ENCODE results near the gene PLEKHO1.
"Not testable (repeated sequence)": the region's sequence is repeated elsewhere in the genome, so short reads cannot be mapped to it uniquely, and the experiment has no call there.

PLEKHO1 gene

DNA sequence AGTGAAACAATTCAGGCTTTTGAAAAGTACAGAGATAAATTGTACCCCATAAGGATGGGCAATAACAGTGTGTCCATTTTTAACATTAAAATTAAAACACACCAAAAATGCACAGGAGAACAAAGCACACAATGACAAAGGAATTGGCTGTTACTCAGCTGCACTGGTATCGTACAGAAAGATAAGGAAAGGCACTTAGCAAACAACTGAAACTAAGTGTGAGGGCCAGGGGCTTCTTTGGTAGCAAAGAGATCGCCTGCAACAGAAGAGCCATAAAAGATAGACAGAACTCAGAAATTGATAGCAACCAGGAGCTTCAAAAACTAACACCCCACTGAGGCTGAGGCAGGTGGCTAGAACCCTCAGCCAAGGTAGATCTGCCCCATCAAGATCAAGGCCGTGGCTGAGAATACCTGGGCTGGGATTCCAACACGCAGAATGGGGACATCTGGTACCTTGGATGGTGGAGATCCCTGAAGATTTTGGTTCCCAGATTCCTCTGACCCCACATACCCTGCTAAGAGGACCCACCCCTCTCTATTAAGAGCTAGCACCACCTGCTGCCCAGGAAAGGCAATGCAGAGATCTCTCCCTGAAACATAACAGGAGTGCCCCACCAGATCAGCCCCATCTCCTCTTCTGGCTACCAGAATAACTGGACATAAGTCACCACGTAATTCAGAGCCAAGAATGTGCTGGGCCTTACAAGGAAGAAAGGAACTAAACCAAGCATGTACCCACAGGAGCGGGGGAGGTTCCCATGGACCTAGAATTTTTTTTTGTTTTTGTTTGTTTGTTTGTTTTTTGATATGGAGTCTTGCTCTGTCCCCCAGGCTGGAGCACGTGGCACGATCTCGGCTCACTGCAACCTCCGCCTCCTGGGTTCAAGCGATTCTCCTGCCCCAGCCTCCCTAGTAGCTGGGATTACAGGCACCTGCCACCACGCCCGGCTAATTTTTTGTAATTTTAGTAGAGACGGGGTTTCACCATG is 16.2 kb downstream of the PLEKHO1 start:
- H3K27me3 ChIP-seq (ENCODE audit: insufficient read depth, low read length), result no peaks in the 10 kb centered on the region
- no peak overlapping the region for H3K4me3 ChIP-seq (ENCODE audit: low read length)
- H3K4me1 ChIP-seq (ENCODE audit: insufficient read depth, low read length), result peaks cover 32% of the 10 kb centered on the region
- no peak overlapping the region for H2AFZ ChIP-seq (ENCODE audit: low read depth, low read length)
- H3K36me3 ChIP-seq (ENCODE audit: insufficient read depth, low read length), result no peaks in the 10 kb centered on the region
- no peaks in the 10 kb centered on the region for H3K9me3 ChIP-seq (ENCODE audit: low read length)

DNA sequence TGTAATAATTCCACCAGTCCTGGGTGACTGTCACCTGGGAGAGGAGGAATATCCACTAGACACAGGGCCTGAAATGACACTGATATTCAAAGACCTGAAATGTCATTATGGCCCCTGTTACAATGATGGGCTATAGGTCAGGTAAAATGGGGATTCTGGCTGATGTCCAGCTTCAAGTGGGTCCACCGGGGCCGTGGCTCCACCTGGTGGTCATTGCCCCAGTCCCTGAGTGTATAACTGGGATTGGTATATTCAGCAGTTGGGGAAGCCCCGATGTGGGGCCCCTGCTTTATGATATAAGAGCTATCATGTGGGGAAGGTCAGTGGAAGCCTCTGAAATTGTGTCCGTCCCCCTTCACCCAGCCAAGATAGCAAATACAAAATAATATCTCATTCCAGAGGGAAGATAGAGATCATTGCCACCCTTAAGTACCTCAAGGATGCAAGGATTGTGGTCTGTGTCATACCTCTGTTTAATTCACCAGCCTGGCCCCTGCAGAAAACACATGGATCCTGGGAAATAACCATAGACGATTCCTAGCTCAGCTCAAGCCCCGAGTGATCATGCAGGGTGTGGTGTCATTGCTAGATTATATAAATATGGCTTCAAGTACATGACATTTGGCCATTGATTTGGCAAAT is 19.4 kb downstream of the PLEKHO1 start:
- Histone ChIP-seq H3K9me3 (ENCODE audit: low read length) (no peaks in the 10 kb centered on the region), H3K4me3 (ENCODE audit: low read length) (no peak overlapping the region), H3K27me3 (ENCODE audit: insufficient read depth, low read length) (no peaks in the 10 kb centered on the region), H3K4me1 (ENCODE audit: insufficient read depth, low read length) (peaks cover 23% of the 10 kb centered on the region), H3K36me3 (ENCODE audit: insufficient read depth, low read length) (no peaks in the 10 kb centered on the region), H2AFZ (ENCODE audit: low read depth, low read length) (no peak overlapping the region)

DNA sequence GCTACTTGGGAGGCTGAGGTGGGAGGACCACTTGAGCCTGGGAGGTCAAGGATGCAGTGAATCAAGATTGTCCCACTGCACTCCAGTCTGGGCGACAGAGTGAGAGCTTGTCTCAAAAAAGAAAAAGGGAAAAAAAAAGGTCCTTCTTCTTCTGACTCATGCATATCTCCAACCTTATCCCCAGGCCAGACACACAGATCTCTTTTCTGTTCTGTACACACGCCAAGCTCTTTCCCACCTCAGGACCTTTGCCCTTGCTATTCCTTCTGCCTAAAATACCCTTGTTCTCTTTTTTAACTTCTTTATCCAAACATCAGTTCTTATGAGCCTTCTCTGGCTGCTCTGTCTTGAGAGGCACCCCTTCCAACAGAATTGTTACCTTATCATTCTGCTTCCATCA is 22.1 kb downstream of the PLEKHO1 start:
- Histone ChIP-seq H3K9me3 (ENCODE audit: low read length) (no peaks in the 10 kb centered on the region), H2AFZ (ENCODE audit: low read depth, low read length) (no peak overlapping the region), H3K27me3 (ENCODE audit: insufficient read depth, low read length) (no peaks in the 10 kb centered on the region), H3K4me3 (ENCODE audit: low read length) (no peak overlapping the region), H3K4me1 (ENCODE audit: insufficient read depth, low read length) (peaks cover 21% of the 10 kb centered on the region), H3K36me3 (ENCODE audit: insufficient read depth, low read length) (no peaks in the 10 kb centered on the region)

DNA sequence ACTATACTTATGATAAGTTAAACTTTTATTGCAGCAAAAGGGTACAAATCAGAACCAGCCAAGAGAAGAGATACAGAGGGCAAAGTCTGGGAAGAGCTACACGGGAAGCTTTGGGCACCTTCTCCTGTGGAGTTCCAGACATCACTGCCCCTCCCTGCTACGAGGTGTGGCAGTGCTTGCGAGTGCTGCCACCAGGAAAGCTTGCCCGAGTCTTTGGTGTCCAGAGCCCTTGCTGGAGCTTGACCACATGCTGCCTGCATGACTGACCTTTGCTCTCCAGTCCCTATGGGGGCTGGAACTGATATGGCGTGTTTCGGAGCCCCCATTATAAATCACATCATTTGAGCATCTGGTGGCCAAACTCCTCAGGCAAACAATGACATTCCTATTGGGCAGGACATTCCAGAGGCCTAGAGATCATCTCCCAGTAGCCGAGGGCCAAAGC is 23.4 kb downstream of the PLEKHO1 start:
- no peaks in the 10 kb centered on the region for H3K27me3 ChIP-seq (ENCODE audit: insufficient read depth, low read length)
- no peaks in the 10 kb centered on the region for H3K36me3 ChIP-seq (ENCODE audit: insufficient read depth, low read length)
- peaks cover 21% of the 10 kb centered on the region for H3K4me1 ChIP-seq (ENCODE audit: insufficient read depth, low read length)
- H3K4me3 ChIP-seq (ENCODE audit: low read length), result no peak overlapping the region
- no peaks in the 10 kb centered on the region for H3K9me3 ChIP-seq (ENCODE audit: low read length)
- no peak overlapping the region for H2AFZ ChIP-seq (ENCODE audit: low read depth, low read length)

DNA sequence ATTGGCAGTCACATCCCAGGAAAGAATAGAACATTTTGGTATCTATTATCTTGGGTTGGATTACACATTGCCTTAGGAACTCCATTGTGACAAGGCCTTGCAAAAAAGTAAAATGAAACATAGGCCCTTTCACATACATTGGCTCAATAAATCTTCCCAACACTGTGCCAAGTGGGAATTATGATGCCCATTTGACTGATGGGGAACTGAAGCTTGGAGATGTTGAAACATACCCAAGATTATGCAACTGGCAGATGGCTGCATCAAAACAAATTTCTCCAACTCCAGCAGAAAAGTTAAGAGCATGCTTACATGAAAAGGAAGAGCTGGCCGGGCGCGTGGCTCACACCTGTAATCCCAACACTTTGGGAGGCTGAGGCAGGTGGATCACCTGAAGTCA is 26.9 kb downstream of the PLEKHO1 start:
- Histone ChIP-seq H2AFZ (ENCODE audit: low read depth, low read length) (no peak overlapping the region), H3K36me3 (ENCODE audit: insufficient read depth, low read length) (no peaks in the 10 kb centered on the region), H3K27me3 (ENCODE audit: insufficient read depth, low read length) (no peaks in the 10 kb centered on the region), H3K4me3 (ENCODE audit: low read length) (no peak overlapping the region), H3K4me1 (ENCODE audit: insufficient read depth, low read length) (peaks cover 22% of the 10 kb centered on the region), H3K9me3 (ENCODE audit: low read length) (no peaks in the 10 kb centered on the region)

DNA sequence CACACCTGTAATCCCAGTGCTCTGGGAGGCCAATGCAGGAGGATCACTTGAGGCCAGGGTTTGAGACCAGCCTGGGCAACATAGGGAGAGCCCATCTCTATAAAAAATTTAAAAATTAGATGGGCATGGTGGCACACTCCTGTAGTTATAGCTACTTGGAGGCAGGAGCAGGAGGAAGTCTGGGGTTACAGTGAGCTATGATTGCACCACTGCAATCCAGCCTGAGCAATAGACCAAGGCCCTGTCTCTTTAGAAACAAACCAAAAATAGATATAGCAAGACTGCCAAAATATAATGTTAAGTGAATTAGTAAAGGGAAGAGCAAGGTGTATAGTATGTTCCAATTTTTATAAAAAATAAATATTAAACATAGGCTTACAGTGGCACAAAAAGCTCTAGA is 28.8 kb downstream of the PLEKHO1 start:
- Histone ChIP-seq H3K36me3 (ENCODE audit: insufficient read depth, low read length) (no peaks in the 10 kb centered on the region), H2AFZ (ENCODE audit: low read depth, low read length) (no peak overlapping the region), H3K27me3 (ENCODE audit: insufficient read depth, low read length) (no peaks in the 10 kb centered on the region), H3K4me3 (ENCODE audit: low read length) (no peak overlapping the region), H3K4me1 (ENCODE audit: insufficient read depth, low read length) (peaks cover 18% of the 10 kb centered on the region), H3K9me3 (ENCODE audit: low read length) (no peaks in the 10 kb centered on the region)

DNA sequence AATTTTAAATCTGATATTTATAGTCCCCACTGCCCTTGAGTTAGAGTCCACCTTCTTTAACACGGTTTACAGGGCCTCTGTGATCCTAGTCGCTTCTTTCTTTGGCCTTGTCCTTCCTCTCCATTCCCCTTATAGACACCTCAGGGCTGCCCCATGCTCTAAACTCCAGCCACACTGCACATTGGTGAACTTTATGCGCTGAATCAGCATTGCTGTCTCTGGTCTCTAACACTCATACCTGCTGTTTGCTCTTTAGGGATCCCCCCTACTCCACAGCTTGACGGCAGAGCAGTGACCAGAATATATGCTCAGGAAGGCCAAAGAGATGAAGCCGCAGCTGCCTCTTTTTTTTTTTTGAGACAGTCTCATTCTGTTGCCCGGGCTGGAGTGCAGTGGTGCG is 30.2 kb downstream of the PLEKHO1 start:
- Histone ChIP-seq H3K4me1 (ENCODE audit: insufficient read depth, low read length) (peaks cover 19% of the 10 kb centered on the region), H3K27me3 (ENCODE audit: insufficient read depth, low read length) (no peaks in the 10 kb centered on the region), H2AFZ (ENCODE audit: low read depth, low read length) (no peak overlapping the region), H3K36me3 (ENCODE audit: insufficient read depth, low read length) (no peaks in the 10 kb centered on the region), H3K4me3 (ENCODE audit: low read length) (no peak overlapping the region), H3K9me3 (ENCODE audit: low read length) (no peaks in the 10 kb centered on the region)

DNA sequence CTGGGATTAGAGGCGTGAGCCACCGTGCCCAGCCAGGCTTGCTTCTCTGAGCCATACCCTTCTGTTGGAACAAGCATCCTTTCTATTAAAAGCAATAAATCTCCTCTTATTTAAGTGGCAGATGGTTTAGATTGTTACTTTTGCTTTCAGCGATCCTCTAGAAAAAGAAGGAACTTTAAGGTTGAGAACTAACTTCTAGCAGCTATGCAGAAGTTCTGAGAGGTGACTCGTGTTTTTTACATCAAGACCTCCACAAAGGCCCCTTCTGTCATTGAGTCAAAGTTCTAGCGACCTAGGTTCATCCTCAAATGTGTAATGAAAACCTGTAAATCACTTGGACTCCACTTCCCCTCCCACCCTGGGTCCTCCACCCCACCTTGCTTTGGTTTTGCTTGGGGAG is 30.8 kb downstream of the PLEKHO1 start:
- Histone ChIP-seq H3K36me3 (ENCODE audit: insufficient read depth, low read length) (no peaks in the 10 kb centered on the region), H3K4me1 (ENCODE audit: insufficient read depth, low read length) (peaks cover 19% of the 10 kb centered on the region), H3K4me3 (ENCODE audit: low read length) (no peak overlapping the region), H3K27me3 (ENCODE audit: insufficient read depth, low read length) (no peaks in the 10 kb centered on the region), H2AFZ (ENCODE audit: low read depth, low read length) (no peak overlapping the region), H3K9me3 (ENCODE audit: low read length) (no peaks in the 10 kb centered on the region)

DNA sequence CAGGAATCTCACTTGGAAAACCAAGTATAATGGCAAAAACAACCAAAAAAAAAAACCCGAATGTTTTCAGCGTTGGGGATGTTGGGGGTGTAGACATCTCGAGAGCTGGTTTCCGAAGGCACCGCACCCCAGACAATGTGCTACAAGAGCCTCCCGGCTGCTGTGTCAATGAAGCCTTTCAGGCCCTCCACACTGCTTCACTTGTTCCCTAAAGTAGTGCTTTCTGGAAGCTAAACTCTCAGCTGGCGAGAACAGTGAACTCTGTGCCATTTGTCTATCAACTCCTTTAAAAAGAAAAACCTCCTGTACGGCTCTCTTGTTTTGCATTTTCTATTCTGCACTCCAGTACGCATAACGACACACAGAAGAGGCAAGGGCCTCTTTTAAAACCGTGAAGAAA is 32.5 kb downstream of the PLEKHO1 start:
- Histone ChIP-seq H3K4me3 (ENCODE audit: low read length) (peak overlapping the region; percentile 7), H3K4me1 (ENCODE audit: insufficient read depth, low read length) (peaks cover 19% of the 10 kb centered on the region), H3K27me3 (ENCODE audit: insufficient read depth, low read length) (no peaks in the 10 kb centered on the region), H3K36me3 (ENCODE audit: insufficient read depth, low read length) (no peaks in the 10 kb centered on the region), H3K9me3 (ENCODE audit: low read length) (no peaks in the 10 kb centered on the region), H2AFZ (ENCODE audit: low read depth, low read length) (no peak overlapping the region)

DNA sequence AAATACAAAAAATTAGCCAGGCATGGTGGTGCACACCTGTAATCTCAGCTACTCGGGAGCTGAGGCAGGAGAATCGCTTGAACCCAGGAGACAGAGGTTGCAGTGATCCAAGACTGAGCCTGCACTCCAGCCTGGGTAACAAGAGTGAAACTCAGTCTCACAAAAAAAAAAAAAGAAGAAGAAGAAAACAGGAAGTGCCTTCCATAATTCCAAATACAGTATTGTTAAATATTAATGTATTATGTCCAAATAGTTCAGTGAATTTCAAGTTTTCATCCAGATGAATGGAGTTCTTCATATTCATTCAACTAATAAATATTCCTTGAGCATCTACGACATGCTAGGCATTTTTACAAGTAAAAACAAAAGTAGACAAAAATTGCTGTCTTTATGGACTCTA is 33.3 kb downstream of the PLEKHO1 start:
- H3K4me3 ChIP-seq (ENCODE audit: low read length), result no peak overlapping the region
- H3K9me3 ChIP-seq (ENCODE audit: low read length), result no peaks in the 10 kb centered on the region
- H3K36me3 ChIP-seq (ENCODE audit: insufficient read depth, low read length), result no peaks in the 10 kb centered on the region
- H3K4me1 ChIP-seq (ENCODE audit: insufficient read depth, low read length), result peaks cover 19% of the 10 kb centered on the region
- H2AFZ ChIP-seq (ENCODE audit: low read depth, low read length), result no peak overlapping the region
- H3K27me3 ChIP-seq (ENCODE audit: insufficient read depth, low read length), result no peaks in the 10 kb centered on the region

DNA sequence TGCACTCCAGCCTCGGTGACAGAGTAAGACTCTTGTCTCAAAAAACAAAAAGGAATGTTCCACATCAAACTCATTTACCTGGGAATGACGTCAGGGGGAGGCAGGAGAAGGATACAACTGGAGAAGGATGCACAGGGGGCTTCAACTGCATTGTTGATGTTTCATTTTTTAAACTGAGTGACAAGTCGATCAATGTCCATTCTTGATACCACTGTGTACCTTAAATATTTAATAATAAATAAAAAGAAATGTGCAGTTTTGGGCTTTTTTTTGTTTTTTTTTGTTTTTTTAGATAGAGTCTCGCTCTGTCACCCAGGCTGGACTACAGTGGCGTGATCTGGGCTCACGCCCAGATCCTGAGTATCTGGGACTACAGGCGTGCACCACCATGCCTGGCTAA is 35.8 kb downstream of the PLEKHO1 start:
- Histone ChIP-seq H3K4me3 (ENCODE audit: low read length) (no peak overlapping the region), H3K4me1 (ENCODE audit: insufficient read depth, low read length) (peaks cover 19% of the 10 kb centered on the region), H3K9me3 (ENCODE audit: low read length) (no peaks in the 10 kb centered on the region), H3K36me3 (ENCODE audit: insufficient read depth, low read length) (no peaks in the 10 kb centered on the region), H3K27me3 (ENCODE audit: insufficient read depth, low read length) (no peaks in the 10 kb centered on the region), H2AFZ (ENCODE audit: low read depth, low read length) (no peak overlapping the region)

DNA sequence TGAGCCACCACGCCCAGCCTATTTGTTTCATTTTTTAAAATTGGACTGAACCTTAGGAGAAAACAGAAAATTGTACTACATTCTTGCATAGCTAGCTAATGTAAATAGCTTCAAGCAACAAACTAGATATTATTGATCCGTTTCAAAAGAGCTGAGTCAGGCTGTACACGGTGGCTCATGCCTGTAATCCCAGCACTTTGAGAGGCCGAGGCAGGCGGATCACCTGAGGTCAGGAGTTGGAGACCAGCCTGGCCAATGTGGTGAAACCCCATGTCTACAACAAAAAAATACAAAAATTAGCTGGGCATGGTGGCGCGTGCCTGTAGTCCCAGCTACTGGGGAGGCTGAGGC is 36.7 kb downstream of the PLEKHO1 start:
- H2AFZ ChIP-seq (ENCODE audit: low read depth, low read length); H3K27me3 ChIP-seq (ENCODE audit: insufficient read depth, low read length); H3K9me3 ChIP-seq (ENCODE audit: low read length); H3K36me3 ChIP-seq (ENCODE audit: insufficient read depth, low read length); H3K4me3 ChIP-seq (ENCODE audit: low read length): not testable (repeated sequence)
- peaks cover 19% of the 10 kb centered on the region for H3K4me1 ChIP-seq (ENCODE audit: insufficient read depth, low read length)

DNA sequence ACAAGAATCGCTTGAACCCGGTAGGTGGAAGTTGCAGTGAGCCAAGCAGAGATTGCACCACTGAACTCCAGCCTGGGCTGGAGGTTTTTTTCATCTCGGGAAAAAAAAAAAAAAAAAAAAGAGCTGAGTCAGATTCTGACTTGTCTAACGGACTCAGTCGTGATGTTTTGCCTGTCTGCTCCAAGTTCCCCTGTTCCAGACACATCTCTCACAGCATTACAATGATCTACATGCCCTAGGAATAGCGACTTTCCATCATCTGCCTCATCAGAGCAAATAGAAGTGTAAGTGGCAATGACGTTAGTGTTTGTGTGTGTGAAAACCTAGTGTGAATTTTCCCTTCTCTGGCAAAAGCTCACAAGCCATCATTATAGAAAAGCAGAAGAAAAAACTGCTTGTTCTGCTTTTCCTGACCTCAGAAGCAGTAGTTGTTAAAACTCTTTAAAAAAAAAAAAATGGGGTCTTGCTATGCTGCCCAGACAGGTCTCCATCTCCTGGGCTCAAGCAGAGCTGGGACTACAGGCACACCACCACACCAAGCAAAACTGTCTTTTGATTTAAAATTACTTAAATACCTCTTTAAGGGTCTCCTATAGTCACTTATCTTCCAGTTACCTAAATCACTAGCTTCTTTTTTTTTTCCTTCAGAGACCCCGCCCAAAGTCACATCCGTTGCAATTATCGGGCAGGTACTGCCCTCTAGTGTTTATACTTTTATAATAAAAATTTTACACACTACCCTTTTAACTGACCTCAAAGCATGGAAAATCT is 37.3 kb downstream of the PLEKHO1 start:
- Histone ChIP-seq H3K36me3 (ENCODE audit: insufficient read depth, low read length) (no peaks in the 10 kb centered on the region), H3K9me3 (ENCODE audit: low read length) (no peaks in the 10 kb centered on the region), H3K4me3 (ENCODE audit: low read length) (no peak overlapping the region), H2AFZ (ENCODE audit: low read depth, low read length) (no peak overlapping the region), H3K27me3 (ENCODE audit: insufficient read depth, low read length) (no peaks in the 10 kb centered on the region), H3K4me1 (ENCODE audit: insufficient read depth, low read length) (peaks cover 14% of the 10 kb centered on the region)

All from neuron (in vitro differentiated cells).